ENCODE results near the gene ST7L.
"Not testable (repeated sequence)": the region's sequence is repeated elsewhere in the genome, so short reads cannot be mapped to it uniquely, and the experiment has no call there.

ST7L gene, protein sequence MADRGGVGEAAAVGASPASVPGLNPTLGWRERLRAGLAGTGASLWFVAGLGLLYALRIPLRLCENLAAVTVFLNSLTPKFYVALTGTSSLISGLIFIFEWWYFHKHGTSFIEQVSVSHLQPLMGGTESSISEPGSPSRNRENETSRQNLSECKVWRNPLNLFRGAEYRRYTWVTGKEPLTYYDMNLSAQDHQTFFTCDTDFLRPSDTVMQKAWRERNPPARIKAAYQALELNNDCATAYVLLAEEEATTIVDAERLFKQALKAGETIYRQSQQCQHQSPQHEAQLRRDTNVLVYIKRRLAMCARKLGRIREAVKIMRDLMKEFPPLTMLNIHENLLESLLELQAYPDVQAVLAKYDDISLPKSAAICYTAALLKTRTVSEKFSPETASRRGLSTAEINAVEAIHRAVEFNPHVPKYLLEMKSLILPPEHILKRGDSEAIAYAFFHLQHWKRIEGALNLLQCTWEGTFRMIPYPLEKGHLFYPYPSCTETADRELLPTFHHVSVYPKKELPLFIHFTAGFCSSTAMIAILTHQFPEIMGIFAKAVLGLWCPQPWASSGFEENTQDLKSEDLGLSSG

GRCh38 chr1:112618721-112619517, at the start of gene ST7L:
TSS of gene ST7L (minus strand) at chr1:112619141. CDS start at chr1:112619113, 28 bp downstream.
- peak; percentile 32 to 91 (median 82) for DNase-seq

DNA sequence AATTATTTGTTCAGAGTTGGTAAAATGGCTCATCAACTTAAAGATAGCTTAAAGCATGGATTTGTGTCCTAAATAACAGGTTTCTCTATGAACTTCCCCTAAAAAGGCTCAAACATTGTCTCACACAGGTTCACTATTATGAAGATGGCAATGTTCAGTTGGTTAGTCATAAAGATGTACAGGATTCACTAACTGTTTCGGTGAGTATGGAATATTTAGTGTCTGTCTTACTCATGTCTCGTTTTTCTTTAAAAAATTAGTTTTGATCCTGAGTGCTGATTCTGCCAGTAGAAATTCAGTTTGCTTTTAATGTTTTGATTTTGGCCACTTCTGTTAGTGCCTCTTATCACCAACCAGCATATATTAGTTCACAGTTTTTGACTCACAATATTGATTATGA, 48.0 kb upstream of the ST7L start:
- no peak for DNase-seq

DNA sequence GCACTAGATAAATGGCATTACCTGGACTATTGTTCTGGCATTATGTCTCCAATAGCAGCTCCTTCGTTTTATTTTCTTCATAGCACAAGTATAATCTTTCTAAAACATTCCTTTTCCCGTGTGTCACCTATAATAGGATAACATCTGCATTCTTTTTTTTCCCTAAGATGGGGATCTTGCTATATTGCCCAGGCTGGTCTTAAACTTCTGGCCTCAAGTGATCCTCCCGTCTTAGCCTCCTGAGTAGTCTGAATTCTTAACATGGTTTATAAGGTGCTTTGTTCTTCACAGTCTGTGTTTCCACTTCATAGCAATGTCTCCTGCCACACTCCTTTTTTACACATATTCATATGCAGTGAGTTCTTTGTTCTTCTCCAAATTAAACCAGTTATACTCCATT, 46.9 kb upstream of the ST7L start:
- DNase-seq: no peak

GRCh38 chr1:112651205-112651604, 32.3 kb upstream of the ST7L start:
- DNase-seq: no peak

DNA sequence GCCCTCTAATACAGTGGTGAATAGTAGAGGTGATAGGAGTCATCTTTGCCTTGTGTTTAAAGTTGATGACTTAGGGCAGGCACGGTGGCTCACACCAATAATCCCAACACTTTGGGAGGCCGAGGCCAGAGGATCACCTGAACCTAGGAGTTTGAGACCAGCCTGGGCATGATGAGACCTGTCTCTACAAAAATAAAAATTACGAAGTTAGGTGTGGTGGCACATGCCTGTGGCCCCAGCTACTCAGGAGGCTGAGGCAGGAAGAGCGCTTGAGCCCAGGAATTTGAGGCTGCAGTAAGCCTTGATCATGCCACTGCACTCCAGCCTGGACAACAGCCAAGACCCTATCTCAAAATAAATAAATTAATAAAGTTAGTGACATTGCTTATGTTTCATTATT, 27.3 kb upstream of the ST7L start:
- DNase-seq: no peak

- DNase-seq: no peak
These were observed 24.1 kb upstream of the ST7L start for GRCh38 chr1:112643080-112643479.

GRCh38 chr1:112640437-112640836, 21.5 kb upstream of the ST7L start:
- DNase-seq: peak in 1 of 14 donors; percentile 17

- no peak for DNase-seq
These were observed 19.1 kb upstream of the ST7L start for GRCh38 chr1:112638110-112638428.

- peak in 9 of 14 donors; percentile 5 to 33 (median 19) for DNase-seq
These were observed 18.5 kb upstream of the ST7L start for GRCh38 chr1:112637254-112638109.

- DNase-seq: no peak
These were observed 17.8 kb upstream of the ST7L start for GRCh38 chr1:112636597-112637253.

- no peak for DNase-seq
These were observed 17.1 kb upstream of the ST7L start for GRCh38 chr1:112636056-112636455.

GRCh38 chr1:112634367-112634766, 15.4 kb upstream of the ST7L start:
- DNase-seq: no peak

DNA sequence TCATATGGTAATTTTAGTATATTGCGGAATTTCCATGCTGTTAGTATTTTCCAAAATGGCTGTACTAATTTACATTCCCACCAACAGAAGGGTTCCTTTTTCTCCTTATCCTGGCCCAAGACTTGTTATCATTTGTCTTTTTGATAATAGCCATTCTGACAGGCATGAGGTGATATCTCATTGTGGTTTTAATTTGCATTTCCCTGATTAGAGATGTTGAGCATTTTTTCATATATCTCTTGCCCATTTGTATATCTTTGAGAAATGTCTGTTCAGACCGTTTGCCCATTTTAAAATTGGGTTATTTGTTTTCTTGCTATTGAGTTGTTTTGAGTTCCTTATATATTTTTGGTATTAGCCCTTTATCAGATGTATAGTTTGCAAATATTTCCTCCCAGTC, 14.7 kb upstream of the ST7L start:
- DNase-seq: no peak

GRCh38 chr1:112629256-112629655, 10.3 kb upstream of the ST7L start:
- no peak for DNase-seq

GRCh38 chr1:112628516-112628915, 9.6 kb upstream of the ST7L start:
- DNase-seq: no peak

DNA sequence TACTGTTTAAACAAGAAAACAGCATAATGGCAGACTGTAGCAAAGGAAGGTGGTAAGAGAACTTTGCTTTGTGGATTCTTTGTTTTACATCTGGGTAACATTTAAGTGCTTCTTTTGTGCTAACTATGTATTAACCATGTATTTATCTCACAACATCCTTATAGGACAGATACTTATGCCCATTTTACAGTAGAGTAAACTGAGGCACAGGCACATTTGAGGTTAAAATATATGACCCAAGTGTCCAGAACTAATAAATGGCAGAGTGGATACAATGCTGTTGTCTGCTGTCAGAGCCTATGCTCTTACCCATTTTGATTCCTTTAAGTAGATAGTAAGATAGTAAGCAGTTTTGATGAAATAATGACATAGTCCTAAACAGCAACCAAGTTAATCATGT, 7.9 kb upstream of the ST7L start:
- no peak for DNase-seq

DNA sequence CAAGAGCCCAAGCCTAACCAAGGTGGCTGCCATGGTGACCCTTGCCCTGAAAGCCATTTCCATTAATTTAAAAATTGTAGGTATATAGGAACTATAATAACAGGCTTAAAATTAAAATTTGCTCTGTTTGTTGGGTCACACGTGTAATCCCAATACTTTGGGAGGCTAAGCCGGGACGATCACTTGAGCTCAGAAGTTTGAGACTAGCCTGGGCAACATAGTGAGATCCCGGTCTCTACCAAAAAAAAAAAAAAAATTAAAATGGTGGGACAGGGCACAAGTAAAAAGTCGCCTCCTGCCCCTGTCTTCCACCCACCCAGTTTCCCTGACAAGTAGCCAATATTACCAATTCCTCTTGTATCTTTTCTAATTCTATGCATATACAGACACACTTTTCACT, 7.3 kb upstream of the ST7L start:
- no peak for DNase-seq

- DNase-seq: peak in 1 of 14 donors; percentile 9
These were observed 6.8 kb upstream of the ST7L start for GRCh38 chr1:112625696-112626095.

GRCh38 chr1:112624493-112624892, 5.6 kb upstream of the ST7L start:
- DNase-seq: not testable (repeated sequence)

DNA sequence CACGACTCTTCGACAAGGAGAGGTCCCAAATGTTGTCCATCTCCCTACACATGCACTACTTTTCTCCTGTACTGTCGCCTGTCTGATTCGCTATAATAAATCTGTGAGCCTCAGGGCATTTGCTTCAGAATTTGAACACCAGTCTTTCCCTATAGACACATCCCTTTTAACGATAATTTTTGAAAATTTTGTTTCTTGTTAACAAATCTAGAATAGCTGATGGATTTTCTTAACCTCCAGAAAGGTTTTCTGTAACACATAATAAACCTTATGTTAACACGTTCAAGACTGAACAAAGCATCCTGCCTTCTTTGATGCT, 1.4 kb upstream of the ST7L start:
- no peak for DNase-seq

GRCh38 chr1:112619518-112620376, 806 bp upstream of the ST7L start, which contains the start of gene CAPZA1:
TSS of gene CAPZA1 (plus strand) at chr1:112619832. CDS start at chr1:112619845, 13 bp downstream.
- DNase-seq: peak; percentile 38 to 91 (median 88)
